ENCODE results near the gene PRKAR1B.

PRKAR1B gene

GRCh38 chr7:739983-740942 is 13.2 kb upstream of the PRKAR1B start:
- DNase-seq (ENCODE audit: low read depth): no peak

- no peak for DNase-seq (ENCODE audit: low read depth)
Measured at GRCh38 chr7:739455-739982, 12.4 kb upstream of the PRKAR1B start.

GRCh38 chr7:738723-739454 is 11.8 kb upstream of the PRKAR1B start:
- DNase-seq (ENCODE audit: low read depth): no peak

- DNase-seq (ENCODE audit: low read depth): no peak
Measured at GRCh38 chr7:738241-738640, 11.2 kb upstream of the PRKAR1B start.

- no peak for DNase-seq (ENCODE audit: low read depth)
Measured at GRCh38 chr7:734808-735207, 7.7 kb upstream of the PRKAR1B start.

- no peak for DNase-seq (ENCODE audit: low read depth)
Measured at GRCh38 chr7:734214-734613, 7.1 kb upstream of the PRKAR1B start.

- DNase-seq (ENCODE audit: low read depth): no peak
Measured at GRCh38 chr7:732556-732955, 5.5 kb upstream of the PRKAR1B start.

GRCh38 chr7:732094-732541 is 5.0 kb upstream of the PRKAR1B start:
- DNase-seq (ENCODE audit: low read depth): no peak

- no peak for DNase-seq (ENCODE audit: low read depth)
Measured at GRCh38 chr7:731440-732085, 4.5 kb upstream of the PRKAR1B start.

- no peak for DNase-seq (ENCODE audit: low read depth)
Measured at GRCh38 chr7:730501-731439, 3.7 kb upstream of the PRKAR1B start.

GRCh38 chr7:729140-730000 is 2.3 kb upstream of the PRKAR1B start:
- no peak for DNase-seq (ENCODE audit: low read depth)

GRCh38 chr7:728602-729001 is 1.5 kb upstream of the PRKAR1B start:
- no peak for DNase-seq (ENCODE audit: low read depth)

GRCh38 chr7:727806-728460 is 852 bp upstream of the PRKAR1B start:
- DNase-seq (ENCODE audit: low read depth): no peak

GRCh38 chr7:726854-727103 is 302 bp downstream of the PRKAR1B start:
- no peak for DNase-seq (ENCODE audit: low read depth)

- peak; percentile 72 for DNase-seq (ENCODE audit: low read depth)
Measured at GRCh38 chr7:726084-726853, 812 bp downstream of the PRKAR1B start, which contains the start of gene DNAAF5. DNAAF5 (plus strand) TSS chr7:726699; CDS start chr7:726721, 22 bp downstream.

GRCh38 chr7:725223-726005 is 1.7 kb downstream of the PRKAR1B start:
- no peak for DNase-seq (ENCODE audit: low read depth)

- no peak for DNase-seq (ENCODE audit: low read depth)
Measured at GRCh38 chr7:724298-724697, 2.8 kb downstream of the PRKAR1B start.

GRCh38 chr7:723541-723940 is 3.5 kb downstream of the PRKAR1B start:
- no peak for DNase-seq (ENCODE audit: low read depth)

Measured in stimulated activated CD8-positive, alpha-beta memory T cell treated with anti-CD3 and anti-CD28 coated beads, Interleukin-7, amount 100 ng/mL, for 24 hours (primary cell).